Motor neuron (in vitro differentiated cells): ENCODE results near the gene SLC2A13. TPM values are rescaled to one million over a fixed set of nuclear protein-coding genes. Genes with fewer than 3 reads are reported as not detected.
A peak's percentile ranks its signal among the peaks of the same experiment; 100 is the strongest.
"Not testable (repeated sequence)": the region's sequence is repeated elsewhere in the genome, so short reads cannot be mapped to it uniquely, and the experiment has no call there.

ENCODE experiments used
- ATAC-seq, 8 experiments: fragments of 200-7000 bp; cut with Tn5 transposase; replicated peaks in 6 of 8; 2 replicates each; pipeline ENCODE4 v1.8.0; 2021; ENCODE audit warnings: mild to moderate bottlenecking in 8 of 8, moderate library complexity in 8 of 8
- H3K27ac ChIP-seq, 2 donors: fragments of 250-450 bp; sonication (Bioruptor Pico); 2 replicates each; pipeline ENCODE4 v1.9.0; 2021; ENCODE audit warnings: antibody characterized with exemption in 2 of 2, mild to moderate bottlenecking in 2 of 2, moderate library complexity in 1 of 2
- H3K4me1 ChIP-seq, 2 donors: fragments of 250-450 bp; sonication (Bioruptor Pico); replicated peaks in 1 of 2; 2 replicates each; pipeline ENCODE4 v1.6.1; 2021; ENCODE audit warnings: antibody characterized with exemption in 2 of 2, mild to moderate bottlenecking in 2 of 2, moderate library complexity in 1 of 2
- H3K4me3 ChIP-seq, 5 donors: fragments of 250-450 bp; sonication (Bioruptor Pico); 2 replicates each; pipeline ENCODE4 v1.9.0; 2021; ENCODE audit warnings: antibody characterized with exemption in 5 of 5, mild to moderate bottlenecking in 5 of 5, moderate library complexity in 4 of 5
- WGBS, 10 experiments: fragments of 450-650 bp; shearing (Covaris generic); methylation state at CpG; one replicate each; pipeline ENCODE4 v1.0.0; 2022; 5-methylcytosine and 5-hydroxymethylcytosine counted together
- in situ Hi-C, 9 experiments: fragments of 400-800 bp; cut with MboI; loops; one replicate each; pipeline ENCODE4 v1.15.0; 2021; ENCODE audit warnings: low sequenced_read_pairs in 9 of 9, low pct_unique_long_range_greater_than_20kb in 2 of 9; ENCODE audit not compliant: unreplicated experiment in 9 of 9
- total RNA-seq, 8 experiments: library from RNA; unstranded; fragments of 300-600 nt; gene quantifications; 2 replicates each; pipeline versions ENCODE4 v1.2.3 to v1.2.4, GENCODE V29; 2022

The SLC2A13 gene
- total RNA-seq, 8 experiments from 2014 or later, result 4.0 to 26.7 (median 7.4) TPM

DNA sequence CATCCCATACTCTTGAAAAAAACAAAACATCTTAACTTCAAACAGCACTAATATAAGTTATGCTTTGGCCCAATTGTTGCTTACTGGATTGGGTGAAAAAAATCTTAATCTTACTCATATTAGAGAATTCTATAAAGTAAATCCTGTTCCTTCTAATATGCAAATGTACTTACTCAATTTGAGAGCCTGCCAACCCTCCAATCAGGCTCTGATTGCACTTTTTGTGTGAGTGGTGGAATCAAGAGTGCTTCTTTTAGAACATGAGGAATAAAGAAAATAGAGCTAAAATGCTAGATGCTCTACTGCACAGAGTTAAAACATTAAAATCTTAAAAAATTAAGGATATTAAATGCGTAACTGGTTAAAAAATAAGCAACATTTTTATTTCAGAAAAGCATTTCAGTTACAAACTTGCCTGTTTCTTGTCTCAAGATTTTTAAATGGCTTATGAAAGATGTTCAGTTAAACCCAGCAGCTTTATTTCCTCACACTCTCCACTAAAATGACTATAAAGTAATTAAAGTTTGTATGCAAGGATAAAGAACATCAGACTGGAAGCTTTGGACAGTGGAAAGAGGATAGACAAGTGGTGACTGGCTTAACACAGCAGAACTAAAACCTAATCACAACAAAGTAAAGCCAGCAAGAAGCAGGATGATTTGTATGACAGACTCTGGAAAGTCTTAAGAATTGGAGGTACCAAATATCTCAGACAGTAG lies 177.5 kb downstream of the SLC2A13 start:
- WGBS, 10 experiments, result 80 to 100% (median 100%) methylated on average over 1 of the region's 1 CpG; no CpG with 5 or more reads in 1 of the 10 experiments
- no peak overlapping the region for H3K27ac ChIP-seq
- H3K4me3 ChIP-seq, result no peak overlapping the region
- peaks cover 0 to 7% of the 10 kb centered on the region in 2 donors for H3K4me1 ChIP-seq
- in situ Hi-C loops, result no loop called here
- ATAC-seq, result no peak

DNA sequence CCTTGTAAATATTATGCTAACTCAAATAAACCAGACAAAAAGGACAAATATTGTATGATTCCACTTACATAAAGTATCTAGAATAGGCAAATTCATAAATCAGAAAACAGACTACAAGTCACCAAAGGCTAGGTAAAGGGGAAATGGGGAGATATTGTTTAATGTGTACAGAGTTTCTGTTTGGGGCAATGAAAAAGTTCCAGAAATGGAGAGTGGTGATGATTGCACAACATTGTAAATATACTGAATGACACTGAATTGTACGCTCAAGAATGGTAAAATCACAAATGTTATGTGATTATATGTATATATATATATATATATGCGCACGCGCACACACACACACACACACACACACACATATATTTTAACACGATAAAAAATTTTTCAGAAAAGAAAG lies 182.5 kb downstream of the SLC2A13 start:
- WGBS, 10 experiments, result 0 to 100% (median 53%) methylated on average over 1 to 5 of the region's 5 CpGs; no CpG with 5 or more reads in 3 of the 10 experiments
- Histone ChIP-seq H3K27ac (no peak overlapping the region), H3K4me3 (no peak overlapping the region), H3K4me1 (no peaks in the 10 kb centered on the region)
- in situ Hi-C loops, result no loop called here
- no peak for ATAC-seq

DNA sequence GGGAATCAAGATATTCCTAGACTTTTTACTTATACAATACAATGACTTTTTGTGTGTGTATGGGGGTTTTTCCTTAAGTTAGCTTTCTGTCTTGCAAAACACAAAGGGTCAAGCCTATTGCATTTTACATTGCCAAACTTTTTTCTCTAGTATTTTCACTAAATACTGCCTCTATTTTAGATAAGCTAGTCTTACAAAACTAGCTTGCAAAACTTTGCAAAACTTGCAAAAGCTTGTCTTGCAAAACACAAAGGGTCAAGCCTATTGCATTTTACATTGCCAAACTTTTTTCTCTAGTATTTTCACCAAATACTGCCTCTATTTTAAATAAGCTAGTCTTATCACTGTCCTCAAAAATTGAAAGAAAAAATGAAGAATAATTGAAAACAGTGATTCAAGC lies 183.3 kb downstream of the SLC2A13 start:
- in situ Hi-C loops, H3K4me1 ChIP-seq, H3K4me3 ChIP-seq, ATAC-seq, H3K27ac ChIP-seq: not testable (repeated sequence)

DNA sequence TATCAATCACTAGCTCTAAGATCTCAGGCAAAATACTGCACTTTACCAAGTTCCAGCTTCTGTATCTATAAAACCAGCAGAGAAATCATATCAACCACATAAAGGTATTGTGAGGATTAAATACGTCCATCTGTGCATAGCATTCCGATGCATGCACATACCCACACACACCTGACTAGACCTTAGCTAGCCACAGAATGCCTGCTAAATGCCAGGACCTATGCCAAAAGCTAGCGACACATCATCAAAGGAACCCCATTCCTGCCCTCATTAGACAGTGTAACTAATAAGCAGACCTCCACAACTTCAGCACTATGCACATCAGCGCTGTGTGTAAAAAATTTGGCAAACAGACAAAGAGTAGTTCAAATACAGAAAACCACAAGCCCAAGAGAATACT lies 185.2 kb downstream of the SLC2A13 start:
- no peak overlapping the region for H3K27ac ChIP-seq
- in situ Hi-C loops, result no loop called here
- 87 to 100% (median 90%) methylated on average over 1 to 4 of the region's 4 CpGs; no CpG with 5 or more reads in 3 of the 10 experiments for WGBS, 10 experiments

DNA sequence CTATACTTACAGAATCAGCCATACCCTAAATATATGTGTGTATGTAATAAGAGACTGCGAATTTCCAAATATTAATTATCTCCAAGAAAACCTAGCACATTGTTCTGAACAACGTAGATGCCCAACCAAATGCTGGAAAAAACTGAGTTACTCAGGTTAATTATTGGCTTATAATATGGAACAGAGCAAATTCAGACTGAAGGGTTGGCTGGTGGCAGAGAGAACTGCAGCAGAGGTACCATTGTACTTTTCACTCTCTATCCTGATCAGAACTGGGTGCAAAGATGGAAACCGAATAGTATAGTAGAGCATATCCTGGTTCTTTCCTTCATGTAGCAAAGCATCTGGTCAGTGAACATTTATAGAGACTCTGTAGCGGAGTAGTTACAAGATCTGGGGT lies 185.7 kb downstream of the SLC2A13 start:
- no peak overlapping the region for H3K27ac ChIP-seq
- peaks cover 0 to 3% of the 10 kb centered on the region in 2 donors for H3K4me1 ChIP-seq
- H3K4me3 ChIP-seq, result no peak overlapping the region
- 80 to 100% (median 92%) methylated on average over 1 to 3 of the region's 4 CpGs; no CpG with 5 or more reads in 2 of the 10 experiments for WGBS, 10 experiments
- in situ Hi-C loops, result no loop called here
- no peak for ATAC-seq

More for the DNA sequence above, 185.2 kb downstream of the SLC2A13 start:
- H3K4me3 ChIP-seq, result no peak overlapping the region
- no peak for ATAC-seq
- no peaks in the 10 kb centered on the region for H3K4me1 ChIP-seq

DNA sequence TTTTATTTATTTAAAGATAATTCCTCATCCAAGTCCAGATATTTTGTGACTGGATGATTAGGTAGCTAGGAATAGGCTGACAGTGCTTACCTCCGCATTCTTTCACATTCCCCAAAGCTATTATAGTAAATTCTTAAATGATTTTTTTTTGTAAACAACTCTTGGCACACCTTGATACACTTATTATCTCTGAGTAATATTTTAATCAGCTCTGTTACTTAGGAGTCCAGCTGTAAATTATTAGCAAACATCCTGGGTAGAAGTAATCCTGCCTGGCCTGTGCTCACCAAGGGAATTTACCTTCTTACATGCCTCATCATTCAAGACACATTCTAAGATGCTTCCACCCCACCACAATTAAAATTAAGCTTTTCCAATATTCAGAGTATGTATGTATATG lies 186.1 kb downstream of the SLC2A13 start:
- Histone ChIP-seq H3K4me1 (peaks cover 0 to 3% of the 10 kb centered on the region in 2 donors), H3K27ac (no peak overlapping the region), H3K4me3 (no peak overlapping the region)
- WGBS, 10 experiments, result 83 to 100% (median 100%) methylated on average over 1 of the region's 1 CpG; no CpG with 5 or more reads in 3 of the 10 experiments
- in situ Hi-C loops, result no loop called here
- no peak for ATAC-seq

DNA sequence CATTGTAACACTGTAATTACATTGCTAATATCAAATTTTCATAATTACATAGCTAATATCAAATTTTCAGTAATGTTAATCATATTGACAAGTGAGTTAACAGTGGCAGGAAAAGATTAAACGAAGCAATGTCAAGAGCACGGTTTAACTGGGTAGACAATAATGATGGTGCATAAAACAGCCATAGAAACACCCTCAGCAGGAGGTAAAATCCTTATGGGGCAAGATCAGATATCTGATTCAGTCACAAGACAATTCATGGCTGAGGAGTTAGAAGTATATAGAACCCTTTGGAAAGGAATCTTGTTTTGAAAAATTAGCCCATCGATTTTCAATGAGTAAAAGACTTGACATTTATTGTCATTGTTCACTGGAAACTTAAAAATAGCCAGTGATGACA lies 190.6 kb downstream of the SLC2A13 start:
- peaks cover 0 to 3% of the 10 kb centered on the region in 2 donors for H3K4me1 ChIP-seq
- no peak overlapping the region for H3K27ac ChIP-seq
- no peak overlapping the region for H3K4me3 ChIP-seq
- 63 to 93% (median 76%) methylated on average over 2 to 3 of the region's 3 CpGs; no CpG with 5 or more reads in 2 of the 10 experiments for WGBS, 10 experiments
- ATAC-seq, result no peak
- in situ Hi-C loops, result no loop called here

DNA sequence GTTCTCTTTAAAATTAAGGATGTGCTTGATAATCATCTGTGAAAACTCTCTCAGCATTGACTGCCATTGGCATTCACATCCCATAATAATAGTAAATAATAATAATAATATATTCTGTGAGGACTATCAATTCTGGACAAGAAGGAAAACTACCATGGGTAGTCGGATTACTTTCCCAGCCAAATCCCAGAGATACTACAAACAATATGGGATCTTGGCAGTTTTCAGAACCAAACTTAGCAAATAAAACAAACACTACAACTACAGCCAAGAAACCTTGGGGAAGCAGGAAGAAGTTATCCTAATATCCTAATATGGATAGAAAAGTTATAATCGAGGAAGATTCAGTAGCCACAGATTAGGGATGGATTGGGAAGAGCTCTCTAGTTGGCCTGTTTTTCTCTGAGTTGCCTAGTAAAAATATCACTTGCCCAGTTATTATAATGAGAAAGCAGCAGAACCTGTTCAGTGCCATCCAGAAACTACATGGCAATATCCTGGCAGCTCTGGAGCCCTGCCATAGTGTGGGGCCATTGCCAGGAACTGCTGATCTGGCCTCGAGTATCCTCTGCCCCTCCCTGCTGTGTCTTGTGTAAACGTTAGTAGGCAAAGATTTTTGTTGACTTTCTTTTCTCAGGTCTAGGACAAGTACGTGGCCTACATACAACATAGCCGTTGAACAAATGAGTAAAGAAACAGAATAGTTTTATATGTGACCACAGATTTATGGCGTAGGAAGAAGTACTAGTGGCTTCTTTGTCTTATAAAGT lies 193.5 kb downstream of the SLC2A13 start:
- H3K4me3 ChIP-seq, result no peak overlapping the region
- H3K4me1 ChIP-seq, result peaks cover 0 to 3% of the 10 kb centered on the region in 2 donors
- no peak overlapping the region for H3K27ac ChIP-seq
- ATAC-seq, result peak in 1 of 8 experiments; percentile 92
- in situ Hi-C loops, result no loop called here
- 50 to 100% (median 82%) methylated on average over 1 to 7 of the region's 7 CpGs for WGBS, 10 experiments

DNA sequence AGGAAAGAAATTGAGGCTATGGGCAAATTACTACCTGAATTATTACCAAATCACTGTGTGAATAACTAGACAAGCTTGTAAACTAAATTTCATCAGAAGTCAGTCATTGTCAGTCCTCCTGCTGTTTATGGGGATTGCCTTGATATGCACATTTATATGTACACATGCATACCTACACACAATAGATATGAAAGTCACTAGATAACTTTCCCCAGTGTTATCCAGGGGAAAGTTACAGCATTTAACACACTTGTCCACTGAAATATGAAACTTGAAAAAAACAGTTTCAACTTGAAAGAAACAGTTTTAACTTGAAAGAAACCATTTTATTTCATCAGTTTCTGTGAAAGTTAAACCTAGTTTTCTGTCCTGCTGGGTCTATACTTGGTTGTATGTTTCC lies 199.6 kb downstream of the SLC2A13 start:
- in situ Hi-C loops, result no loop called here
- H3K27ac ChIP-seq, result no peak overlapping the region

DNA sequence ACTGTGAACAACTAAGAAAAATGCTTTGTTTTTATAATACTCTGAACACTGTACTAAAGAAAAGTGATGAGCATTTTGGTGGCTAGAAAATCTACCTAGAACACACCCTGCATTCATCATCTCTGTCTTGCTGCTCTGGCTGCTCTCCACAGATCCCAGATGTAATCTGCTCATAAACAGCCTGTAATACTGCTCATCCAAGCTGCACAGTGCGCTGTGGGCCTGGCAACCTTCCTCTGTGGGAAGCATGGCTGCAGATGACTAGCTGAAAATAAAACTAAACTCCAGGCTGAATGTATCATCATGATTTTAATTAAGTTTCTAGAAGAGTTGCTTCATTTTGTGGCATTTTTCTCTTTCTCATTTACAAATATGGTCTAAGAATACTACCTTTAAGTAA lies 200.7 kb downstream of the SLC2A13 start:
- ATAC-seq, result peak; percentile 25 to 99 (median 74)

More for the DNA sequence above, 199.6 kb downstream of the SLC2A13 start:
- peaks cover 2 to 3% of the 10 kb centered on the region in 2 donors for H3K4me1 ChIP-seq
- no peak overlapping the region for H3K4me3 ChIP-seq
- no peak for ATAC-seq

DNA sequence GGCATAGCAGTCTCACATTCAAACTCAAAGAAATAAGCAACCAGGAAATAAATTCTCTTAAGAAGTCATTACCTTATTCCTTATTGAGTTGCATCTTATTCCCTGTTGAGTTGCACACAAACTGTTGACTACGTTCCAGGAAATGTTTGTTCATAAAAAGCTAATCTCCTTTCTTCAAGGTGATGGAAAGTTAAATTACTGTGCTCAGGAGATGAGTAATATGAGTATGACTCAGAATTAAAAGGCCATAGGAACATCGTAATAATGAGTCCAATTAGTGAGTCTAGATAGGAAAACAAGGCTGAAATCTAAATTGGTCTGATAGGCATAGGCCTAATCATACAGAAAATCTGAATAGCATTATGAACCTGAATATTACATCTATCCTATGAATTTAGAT lies 203.1 kb downstream of the SLC2A13 start:
- ATAC-seq, result no peak
- in situ Hi-C loops, result no loop called here
- H3K4me3 ChIP-seq, result no peak overlapping the region
- no peak overlapping the region for H3K27ac ChIP-seq
- peaks cover 2 to 3% of the 10 kb centered on the region in 2 donors for H3K4me1 ChIP-seq
- WGBS, 10 experiments, result 24 to 100% (median 80%) methylated on average over 1 to 2 of the region's 2 CpGs

More for the DNA sequence above, 200.7 kb downstream of the SLC2A13 start:
- Histone ChIP-seq H3K4me1 (peaks cover 2 to 3% of the 10 kb centered on the region in 2 donors), H3K4me3 (no peak overlapping the region), H3K27ac (no peak overlapping the region)
- 14 to 100% (median 100%) methylated on average over 1 of the region's 1 CpG; no CpG with 5 or more reads in 2 of the 10 experiments for WGBS, 10 experiments
- in situ Hi-C loops, result no loop called here

DNA sequence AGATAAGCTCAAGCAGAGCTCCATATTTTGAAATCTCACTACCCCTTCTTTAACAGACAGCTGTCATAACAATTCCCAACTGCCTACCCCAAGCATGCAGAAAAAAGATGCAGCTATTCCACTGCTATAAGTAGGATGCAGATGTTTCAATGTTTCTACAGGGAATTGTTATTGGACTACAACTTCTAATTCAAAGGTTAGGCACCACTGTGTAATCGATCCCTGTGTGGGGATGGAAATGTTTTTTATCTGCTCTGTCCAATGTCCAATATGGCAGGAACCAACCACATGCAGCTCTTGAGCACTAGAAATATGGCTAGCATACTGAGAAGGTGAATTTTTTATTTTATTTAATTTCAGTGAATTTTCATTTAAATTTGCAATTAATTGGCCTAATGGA lies 208.6 kb downstream of the SLC2A13 start:
- Histone ChIP-seq H3K4me3 (no peak overlapping the region), H3K4me1 (peaks cover 0 to under 1% of the 10 kb centered on the region in 2 donors), H3K27ac (no peak overlapping the region)
- no peak for ATAC-seq
- in situ Hi-C loops, result no loop called here
- WGBS, 10 experiments, result 83 to 100% (median 100%) methylated on average over 1 of the region's 1 CpG; no CpG with 5 or more reads in 3 of the 10 experiments

DNA sequence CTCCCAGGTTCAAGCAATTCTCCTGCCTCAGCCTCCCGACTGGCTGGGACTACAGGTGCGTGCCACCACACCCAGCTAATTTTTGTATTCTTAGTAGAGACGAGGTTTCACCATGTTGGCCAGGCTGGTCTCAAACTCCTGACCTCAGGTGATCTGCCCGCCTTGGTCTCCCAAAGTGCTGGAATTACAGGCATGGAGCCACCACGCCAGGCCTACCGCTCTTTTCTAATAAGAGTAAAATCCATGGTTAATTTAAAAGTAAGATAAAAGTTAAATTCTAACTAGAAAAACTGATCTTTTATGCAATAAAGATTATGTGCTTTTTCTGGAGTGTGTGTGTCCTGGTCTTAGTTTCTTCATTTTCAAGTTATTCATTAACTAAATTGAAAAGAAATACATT lies 212.5 kb downstream of the SLC2A13 start:
- H3K4me1 ChIP-seq, result peaks cover 8 to 15% of the 10 kb centered on the region in 2 donors
- H3K27ac ChIP-seq, in situ Hi-C loops, H3K4me3 ChIP-seq, ATAC-seq: not testable (repeated sequence)
- WGBS, 10 experiments, result 80 to 100% (median 96%) methylated on average over 1 to 6 of the region's 6 CpGs; no CpG with 5 or more reads in 2 of the 10 experiments
